ENCODE measurements around the gene TMEM267. TPM values are rescaled to one million over a fixed set of nuclear protein-coding genes. Genes with fewer than 3 reads are reported as not detected.

The TMEM267 gene
- total RNA-seq, 1 experiment from 2014 or later, result 17.5 TPM

- RAD21 ChIA-PET (ENCODE audit: low non-redundant PET in 1 of 2, low total read pairs in 2 of 2, uncharacterized antibody in 2 of 2, unreplicated experiment in 2 of 2), result no interaction called here
- no peaks in the 10 kb centered on the region for H3K79me2 ChIP-seq (ENCODE audit: insufficient read depth, low read length)
- ATAC-seq, result no peak
These were observed 61.5 kb downstream of the TMEM267 start for GRCh38 chr5:43422143-43422542.

More at GRCh38 chr5:43422143-43422542, 61.5 kb downstream of the TMEM267 start:
- H3K27me3 ChIP-seq (ENCODE audit: insufficient read depth, low read length), result no peaks in the 10 kb centered on the region
- H3K4me1 ChIP-seq (ENCODE audit: control insufficient read depth in 1 of 2, insufficient read depth in 2 of 2, low read length in 2 of 2), result peaks cover 7 to 10% of the 10 kb centered on the region in 2 experiments
- ChIA-PET CTCF (no interaction called here), POLR2A (no interaction called here)
- H3K9me3 ChIP-seq (ENCODE audit: control insufficient read depth in 1 of 2, insufficient read depth in 1 of 2, low read depth in 1 of 2, low read length in 2 of 2), result no peaks in the 10 kb centered on the region
- DNase-seq (ENCODE audit: low read depth, low spot score), result no peak
- H4K20me1 ChIP-seq (ENCODE audit: insufficient read depth), result no peaks in the 10 kb centered on the region
- no peak overlapping the region for H3K27ac ChIP-seq (ENCODE audit: low read depth, low read length)
- H3K4me3 ChIP-seq (replicated peaks in 1 of 2; ENCODE audit: low read depth in 1 of 2, low read length in 2 of 2), result no peak overlapping the region
- intact Hi-C loops (cut with micrococcal nuclease), result no loop called here
- BruUV-seq (replicated peaks), result no TSS peak
- H3K9me2 ChIP-seq (ENCODE audit: insufficient read depth), result no peaks in the 10 kb centered on the region
- no peak overlapping the region for H2AFZ ChIP-seq (ENCODE audit: low read depth, low read length, poor library complexity, severe bottlenecking)
- no peaks in the 10 kb centered on the region for H3K36me3 ChIP-seq (ENCODE audit: control insufficient read depth in 1 of 2, insufficient read depth in 2 of 2, low read length in 2 of 2)
- peak overlapping the region; percentile 25; the same call in 1 of the 2 replicates for H3K4me2 ChIP-seq (ENCODE audit: low read length)
- TF ChIP-seq EGR1 (IDR thresholded peaks at IDR 0.05; ENCODE audit: low read depth) (no peak), RAD21 (IDR thresholded peaks at IDR 0.05; ENCODE audit: low read depth) (no peak), FOSL1 (IDR thresholded peaks at IDR 0.05; ENCODE audit: low read depth) (no peak), ZNF274 (IDR thresholded peaks at IDR 0.05; ENCODE audit: low read depth, low read length) (no peak), CBX3 (IDR thresholded peaks at IDR 0.05; ENCODE audit: low read depth) (no peak), POLR2AphosphoS5 (IDR thresholded peaks at IDR 0.05; ENCODE audit: low read depth, low read length) (no peak), TCF7L2 (IDR thresholded peaks at IDR 0.05; ENCODE audit: borderline replicate concordance, extremely low read depth, insufficient read depth, insufficient read length) (no peak), SRF (IDR thresholded peaks at IDR 0.05; ENCODE audit: low read depth) (no peak), ZFX (IDR thresholded peaks at IDR 0.05) (no peak), REST (IDR thresholded peaks at IDR 0.05; ENCODE audit: low read depth) (no peak)
- H3K9ac ChIP-seq (ENCODE audit: low read length), result no peak overlapping the region

Data from HCT116 (cell line).